OCI-LY3 (cell line): Measurements from ENCODE around the gene SRC.

Experiments
- EZH2phosphoT487 ChIP-seq: fragments of 200-600 bp; shearing (Covaris generic); IDR thresholded peaks from 2 replicates; pipeline ENCODE4 v1.6.1; 2018; ENCODE audit warnings: antibody characterized with exemption, mixed run types, low read depth
- TF ChIP-seq, protein P1 (sequence below): fragments of 200-600, 300-600 bp; sonication (generic); IDR thresholded peaks from 2 replicates; pipeline ENCODE4 v1.5.1; 2014; ENCODE audit warnings: antibody characterized with exemption, low read length, low read depth

GRCh38 chr20:37363221-37364012, 17.5 kb downstream of the SRC start:
- TF ChIP-seq, protein P1, sequence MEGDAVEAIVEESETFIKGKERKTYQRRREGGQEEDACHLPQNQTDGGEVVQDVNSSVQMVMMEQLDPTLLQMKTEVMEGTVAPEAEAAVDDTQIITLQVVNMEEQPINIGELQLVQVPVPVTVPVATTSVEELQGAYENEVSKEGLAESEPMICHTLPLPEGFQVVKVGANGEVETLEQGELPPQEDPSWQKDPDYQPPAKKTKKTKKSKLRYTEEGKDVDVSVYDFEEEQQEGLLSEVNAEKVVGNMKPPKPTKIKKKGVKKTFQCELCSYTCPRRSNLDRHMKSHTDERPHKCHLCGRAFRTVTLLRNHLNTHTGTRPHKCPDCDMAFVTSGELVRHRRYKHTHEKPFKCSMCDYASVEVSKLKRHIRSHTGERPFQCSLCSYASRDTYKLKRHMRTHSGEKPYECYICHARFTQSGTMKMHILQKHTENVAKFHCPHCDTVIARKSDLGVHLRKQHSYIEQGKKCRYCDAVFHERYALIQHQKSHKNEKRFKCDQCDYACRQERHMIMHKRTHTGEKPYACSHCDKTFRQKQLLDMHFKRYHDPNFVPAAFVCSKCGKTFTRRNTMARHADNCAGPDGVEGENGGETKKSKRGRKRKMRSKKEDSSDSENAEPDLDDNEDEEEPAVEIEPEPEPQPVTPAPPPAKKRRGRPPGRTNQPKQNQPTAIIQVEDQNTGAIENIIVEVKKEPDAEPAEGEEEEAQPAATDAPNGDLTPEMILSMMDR, result no peak
- TF ChIP-seq EZH2phosphoT487, result no peak
